ENCODE data around the gene FOXJ3.
"Not testable (repeated sequence)": the region's sequence is repeated elsewhere in the genome, so short reads cannot be mapped to it uniquely, and the experiment has no call there.

The FOXJ3 gene

GRCh38 chr1:42239555-42239954, 95.5 kb downstream of the FOXJ3 start:
- DNase-seq: no peak

- no peak for DNase-seq
Observed at GRCh38 chr1:42239041-42239440, 96.0 kb downstream of the FOXJ3 start.

GRCh38 chr1:42231253-42231652, 103.8 kb downstream of the FOXJ3 start:
- no peak for DNase-seq

- no peak for DNase-seq
Observed at GRCh38 chr1:42228938-42229337, 106.1 kb downstream of the FOXJ3 start.

- no peak for DNase-seq
Observed at GRCh38 chr1:42223036-42223435, 112.0 kb downstream of the FOXJ3 start.

GRCh38 chr1:42221952-42222606, 113.0 kb downstream of the FOXJ3 start:
- DNase-seq: no peak

- DNase-seq: no peak
Observed at GRCh38 chr1:42221456-42221855, 113.6 kb downstream of the FOXJ3 start.

- no peak for DNase-seq
Observed at GRCh38 chr1:42219627-42220026, 115.4 kb downstream of the FOXJ3 start.

- no peak for DNase-seq
Observed at GRCh38 chr1:42214447-42214871, 120.6 kb downstream of the FOXJ3 start.

- no peak for DNase-seq
Observed at GRCh38 chr1:42211224-42211623, 123.8 kb downstream of the FOXJ3 start.

- DNase-seq: no peak
Observed at GRCh38 chr1:42210421-42211133, 124.5 kb downstream of the FOXJ3 start.

- no peak for DNase-seq
Observed at GRCh38 chr1:42209526-42210251, 125.3 kb downstream of the FOXJ3 start.

- DNase-seq: not testable (repeated sequence)
Observed at GRCh38 chr1:42206930-42207329, 128.1 kb downstream of the FOXJ3 start.

- no peak for DNase-seq
Observed at GRCh38 chr1:42206164-42206563, 128.9 kb downstream of the FOXJ3 start.

GRCh38 chr1:42201986-42202385, 133.0 kb downstream of the FOXJ3 start:
- DNase-seq: no peak

GRCh38 chr1:42198251-42198650, 136.8 kb downstream of the FOXJ3 start:
- no peak for DNase-seq

GRCh38 chr1:42195841-42196240, 139.2 kb downstream of the FOXJ3 start:
- no peak for DNase-seq

- no peak for DNase-seq
Observed at GRCh38 chr1:42192106-42192505, 142.9 kb downstream of the FOXJ3 start.

GRCh38 chr1:42191319-42191718, 143.7 kb downstream of the FOXJ3 start:
- DNase-seq: no peak

GRCh38 chr1:42189931-42190853, 144.8 kb downstream of the FOXJ3 start:
- no peak for DNase-seq

GRCh38 chr1:42186152-42186551, 148.9 kb downstream of the FOXJ3 start:
- DNase-seq: no peak

- DNase-seq: no peak
Observed at GRCh38 chr1:42184616-42185015, 150.4 kb downstream of the FOXJ3 start.

GRCh38 chr1:42183957-42184268, 151.1 kb downstream of the FOXJ3 start:
- no peak for DNase-seq
